Measurements from ENCODE around the gene DACT2. TPM values are rescaled to one million over a fixed set of nuclear protein-coding genes. Genes with fewer than 3 reads are reported as not detected.

Gene DACT2
- total RNA-seq, 3 donors from 2014 or later (not counting 1 experiment from before 2014, with no cell fraction given), result not detected

DNA sequence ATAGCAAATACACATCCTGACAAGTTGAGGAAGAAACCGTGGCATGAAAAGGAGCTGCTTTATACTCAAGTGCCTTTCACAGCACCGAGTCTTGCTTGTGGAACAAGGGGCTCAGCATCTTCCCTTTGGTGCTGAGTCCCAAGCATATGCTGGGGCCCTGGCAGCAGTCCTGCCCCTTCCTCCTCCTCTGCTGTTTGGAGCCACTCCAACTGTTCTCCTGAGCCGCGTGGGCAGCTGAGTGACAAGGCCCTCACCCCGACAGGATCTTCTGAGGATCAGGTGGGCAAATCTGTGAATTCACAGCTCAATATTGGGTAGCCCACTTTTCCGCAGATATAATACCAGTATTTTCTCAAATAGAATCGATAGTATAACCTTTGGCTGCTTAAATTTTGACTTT, 24.7 kb downstream of the DACT2 start:
- H3K36me3 Mint-ChIP-seq, result no peaks in the 10 kb centered on the region
- Histone ChIP-seq H3K4me3 (ENCODE audit: low read length) (no peak overlapping the region), H3K36me3 (ENCODE audit: control insufficient read depth, insufficient read depth, low read length) (no peaks in the 10 kb centered on the region), H3K4me1 (ENCODE audit: control insufficient read depth, insufficient read depth, low read length) (no peaks in the 10 kb centered on the region), H3K9me3 (ENCODE audit: control insufficient read depth, insufficient read depth, low read length) (no peaks in the 10 kb centered on the region), H3K27me3 (ENCODE audit: control insufficient read depth, insufficient read depth, low read length) (no peaks in the 10 kb centered on the region), H3K27ac (ENCODE audit: low read length) (no peak overlapping the region)
- DNase-seq, result no peak
- intact Hi-C loops (cut with micrococcal nuclease), result no loop called here
- H3K9me3 Mint-ChIP-seq, result no peaks in the 10 kb centered on the region
- WGBS (ENCODE audit: insufficient coverage), result 72% methylated on average over 7 of the region's 7 CpGs
- H3K4me1 Mint-ChIP-seq, result no peaks in the 10 kb centered on the region
- H3K4me3 Mint-ChIP-seq, result no peak overlapping the region
- TF ChIP-seq, protein P1, sequence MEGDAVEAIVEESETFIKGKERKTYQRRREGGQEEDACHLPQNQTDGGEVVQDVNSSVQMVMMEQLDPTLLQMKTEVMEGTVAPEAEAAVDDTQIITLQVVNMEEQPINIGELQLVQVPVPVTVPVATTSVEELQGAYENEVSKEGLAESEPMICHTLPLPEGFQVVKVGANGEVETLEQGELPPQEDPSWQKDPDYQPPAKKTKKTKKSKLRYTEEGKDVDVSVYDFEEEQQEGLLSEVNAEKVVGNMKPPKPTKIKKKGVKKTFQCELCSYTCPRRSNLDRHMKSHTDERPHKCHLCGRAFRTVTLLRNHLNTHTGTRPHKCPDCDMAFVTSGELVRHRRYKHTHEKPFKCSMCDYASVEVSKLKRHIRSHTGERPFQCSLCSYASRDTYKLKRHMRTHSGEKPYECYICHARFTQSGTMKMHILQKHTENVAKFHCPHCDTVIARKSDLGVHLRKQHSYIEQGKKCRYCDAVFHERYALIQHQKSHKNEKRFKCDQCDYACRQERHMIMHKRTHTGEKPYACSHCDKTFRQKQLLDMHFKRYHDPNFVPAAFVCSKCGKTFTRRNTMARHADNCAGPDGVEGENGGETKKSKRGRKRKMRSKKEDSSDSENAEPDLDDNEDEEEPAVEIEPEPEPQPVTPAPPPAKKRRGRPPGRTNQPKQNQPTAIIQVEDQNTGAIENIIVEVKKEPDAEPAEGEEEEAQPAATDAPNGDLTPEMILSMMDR (IDR thresholded peaks at IDR 0.05), result no peak
- no peak for ATAC-seq
- H3K27ac Mint-ChIP-seq, result no peak overlapping the region
- H3K27me3 Mint-ChIP-seq (ENCODE audit: low read depth in 2 of 2), result peaks cover 11 to 26% of the 10 kb centered on the region in 2 donors

DNA sequence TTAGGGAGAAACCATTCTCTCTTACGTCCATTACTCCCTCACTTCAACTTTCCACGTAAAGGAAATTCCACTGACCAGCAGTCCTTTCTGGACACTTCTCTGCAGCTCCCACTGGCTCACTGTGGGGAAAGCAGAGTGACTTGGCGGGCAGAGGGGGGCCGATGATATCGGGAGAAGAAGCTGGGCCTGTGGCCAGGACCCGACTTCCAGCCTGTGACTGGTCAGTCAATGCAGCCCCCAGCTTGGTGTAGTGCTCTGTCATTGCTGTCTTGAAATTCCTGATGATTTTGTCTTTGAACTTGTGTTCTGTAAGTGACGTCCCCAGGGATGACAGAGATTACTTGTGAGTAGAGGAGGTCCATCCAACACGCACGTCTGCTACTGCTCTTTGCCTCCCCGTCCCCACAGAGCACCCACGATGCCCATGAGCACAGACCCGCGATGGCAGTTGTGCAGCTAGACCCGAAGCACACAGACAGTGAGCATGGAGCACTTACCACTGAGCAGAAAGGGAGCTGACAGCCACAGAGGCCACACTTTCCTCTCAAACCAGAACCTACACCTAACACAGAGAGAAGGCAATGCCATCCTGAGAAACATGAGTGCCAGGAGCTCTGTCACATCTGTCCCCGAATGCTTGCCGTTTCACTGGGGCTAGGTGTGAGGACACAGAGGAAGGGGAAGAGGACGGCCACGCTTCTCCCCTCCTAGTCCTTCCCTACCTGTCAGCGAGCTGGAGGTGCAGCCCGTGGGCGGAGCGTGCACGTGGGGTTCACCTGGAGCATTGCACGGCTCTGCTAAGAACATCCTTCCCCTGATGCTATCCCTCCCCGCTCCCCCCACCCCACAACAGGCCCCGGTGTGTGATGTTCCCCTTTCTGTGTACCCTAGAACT, 25.7 kb downstream of the DACT2 start:
- H3K4me1 Mint-ChIP-seq, result no peaks in the 10 kb centered on the region
- no peaks in the 10 kb centered on the region for H3K9me3 ChIP-seq (ENCODE audit: control insufficient read depth, insufficient read depth, low read length)
- DNase-seq (no peak), ATAC-seq (no peak)
- H3K27me3 Mint-ChIP-seq (ENCODE audit: low read depth in 2 of 2), result peaks cover 11 to 27% of the 10 kb centered on the region in 2 donors
- 85% methylated on average over 25 of the region's 26 CpGs for WGBS (ENCODE audit: insufficient coverage)
- TF ChIP-seq, protein P1 (IDR thresholded peaks at IDR 0.05), result no peak
- intact Hi-C loops (cut with micrococcal nuclease), result no loop called here
- no peaks in the 10 kb centered on the region for H3K4me1 ChIP-seq (ENCODE audit: control insufficient read depth, insufficient read depth, low read length)
- H3K27me3 ChIP-seq (ENCODE audit: control insufficient read depth, insufficient read depth, low read length), result no peaks in the 10 kb centered on the region
- no peaks in the 10 kb centered on the region for H3K36me3 Mint-ChIP-seq
- H3K9me3 Mint-ChIP-seq, result no peaks in the 10 kb centered on the region
- H3K36me3 ChIP-seq (ENCODE audit: control insufficient read depth, insufficient read depth, low read length), result no peaks in the 10 kb centered on the region
- H3K27ac ChIP-seq (ENCODE audit: low read length), result no peak overlapping the region
- H3K27ac Mint-ChIP-seq, result no peak overlapping the region
- H3K4me3 ChIP-seq (ENCODE audit: low read length), result no peak overlapping the region
- no peak overlapping the region for H3K4me3 Mint-ChIP-seq

GRCh38 chr6:168292826-168293225, 26.8 kb downstream of the DACT2 start:
- ATAC-seq (no peak), DNase-seq (no peak)
- WGBS (ENCODE audit: insufficient coverage), result 85% methylated on average over 4 of the region's 4 CpGs
- intact Hi-C loops (cut with micrococcal nuclease), result no loop called here
- no peak overlapping the region for H3K4me3 Mint-ChIP-seq
- Histone ChIP-seq H3K36me3 (ENCODE audit: control insufficient read depth, insufficient read depth, low read length) (no peaks in the 10 kb centered on the region), H3K27me3 (ENCODE audit: control insufficient read depth, insufficient read depth, low read length) (no peaks in the 10 kb centered on the region), H3K4me3 (ENCODE audit: low read length) (no peak overlapping the region), H3K9me3 (ENCODE audit: control insufficient read depth, insufficient read depth, low read length) (no peaks in the 10 kb centered on the region), H3K27ac (ENCODE audit: low read length) (no peak overlapping the region), H3K4me1 (ENCODE audit: control insufficient read depth, insufficient read depth, low read length) (no peaks in the 10 kb centered on the region)
- H3K9me3 Mint-ChIP-seq, result no peaks in the 10 kb centered on the region
- H3K27ac Mint-ChIP-seq, result no peak overlapping the region
- no peaks in the 10 kb centered on the region for H3K4me1 Mint-ChIP-seq
- TF ChIP-seq, protein P1 (IDR thresholded peaks at IDR 0.05), result no peak
- H3K27me3 Mint-ChIP-seq (ENCODE audit: low read depth in 2 of 2), result peaks cover 11 to 36% of the 10 kb centered on the region in 2 donors
- no peaks in the 10 kb centered on the region for H3K36me3 Mint-ChIP-seq
